ENCODE measurements around the gene SALL1. TPM values are rescaled to one million over a fixed set of nuclear protein-coding genes. Genes with fewer than 3 reads are reported as not detected.

The SALL1 gene
- total and polyA plus RNA-seq, 2 of the 13 experiments (the other 11 are each of a cell fraction or from before 2014, with no cell fraction given): 6.6 to 12.3 TPM

DNA sequence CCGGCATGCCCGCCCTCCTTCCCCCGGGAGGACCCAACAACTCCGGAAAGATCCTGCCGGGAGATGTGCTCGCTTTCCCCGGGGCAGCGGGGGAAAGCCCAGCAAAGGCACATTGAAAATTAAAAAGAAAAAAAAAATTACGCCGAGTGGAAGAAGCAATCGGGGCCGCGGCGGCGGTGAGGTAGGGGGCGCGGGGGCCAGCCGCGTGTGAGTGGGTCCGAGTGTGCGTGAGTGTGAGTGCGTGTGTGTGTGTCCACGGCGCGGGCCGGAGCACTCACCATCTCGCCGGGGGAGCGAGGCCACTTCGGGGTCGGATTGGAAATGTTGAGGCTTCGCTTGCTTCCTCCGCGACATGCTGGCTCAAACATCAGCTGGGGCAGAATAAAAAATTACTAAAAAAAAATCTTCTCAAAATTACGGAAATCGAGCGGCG lies at the start of gene SALL1 (continued):
- no peak for TF ChIP-seq TBX3 (IDR thresholded peaks at IDR 0.05; ENCODE audit: borderline replicate concordance)
- TF ChIP-seq BORCS8-MEF2B (CRISPR knock-in tag; IDR thresholded peaks at IDR 0.05): 0 out of 2 replicates have a peak, but pooled peaks have one; percentile 16
- TF ChIP-seq, protein P1, sequence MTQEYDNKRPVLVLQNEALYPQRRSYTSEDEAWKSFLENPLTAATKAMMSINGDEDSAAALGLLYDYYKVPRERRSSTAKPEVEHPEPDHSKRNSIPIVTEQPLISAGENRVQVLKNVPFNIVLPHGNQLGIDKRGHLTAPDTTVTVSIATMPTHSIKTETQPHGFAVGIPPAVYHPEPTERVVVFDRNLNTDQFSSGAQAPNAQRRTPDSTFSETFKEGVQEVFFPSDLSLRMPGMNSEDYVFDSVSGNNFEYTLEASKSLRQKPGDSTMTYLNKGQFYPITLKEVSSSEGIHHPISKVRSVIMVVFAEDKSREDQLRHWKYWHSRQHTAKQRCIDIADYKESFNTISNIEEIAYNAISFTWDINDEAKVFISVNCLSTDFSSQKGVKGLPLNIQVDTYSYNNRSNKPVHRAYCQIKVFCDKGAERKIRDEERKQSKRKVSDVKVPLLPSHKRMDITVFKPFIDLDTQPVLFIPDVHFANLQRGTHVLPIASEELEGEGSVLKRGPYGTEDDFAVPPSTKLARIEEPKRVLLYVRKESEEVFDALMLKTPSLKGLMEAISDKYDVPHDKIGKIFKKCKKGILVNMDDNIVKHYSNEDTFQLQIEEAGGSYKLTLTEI (CRISPR knock-in tag; conservative IDR thresholded peaks at IDR 0.05): no peak
- TF ChIP-seq CBX5 (CRISPR knock-in tag; IDR thresholded peaks at IDR 0.05; ENCODE audit: borderline replicate concordance): 0 out of 2 replicates have a peak, but pooled peaks have one; percentile 38
- TF ChIP-seq, protein P2, sequence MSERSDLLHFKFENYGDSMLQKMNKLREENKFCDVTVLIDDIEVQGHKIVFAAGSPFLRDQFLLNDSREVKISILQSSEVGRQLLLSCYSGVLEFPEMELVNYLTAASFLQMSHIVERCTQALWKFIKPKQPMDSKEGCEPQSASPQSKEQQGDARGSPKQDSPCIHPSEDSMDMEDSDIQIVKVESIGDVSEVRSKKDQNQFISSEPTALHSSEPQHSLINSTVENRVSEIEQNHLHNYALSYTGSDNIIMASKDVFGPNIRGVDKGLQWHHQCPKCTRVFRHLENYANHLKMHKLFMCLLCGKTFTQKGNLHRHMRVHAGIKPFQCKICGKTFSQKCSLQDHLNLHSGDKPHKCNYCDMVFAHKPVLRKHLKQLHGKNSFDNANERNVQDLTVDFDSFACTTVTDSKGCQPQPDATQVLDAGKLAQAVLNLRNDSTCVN (CRISPR knock-in tag; IDR thresholded peaks at IDR 0.05; ENCODE audit: borderline replicate concordance): no peak
- TF ChIP-seq ZNF263 (CRISPR knock-in tag; IDR thresholded peaks at IDR 0.05): peak; percentile 60; the same call in 1 of the 2 replicates
- TF ChIP-seq, protein P3, sequence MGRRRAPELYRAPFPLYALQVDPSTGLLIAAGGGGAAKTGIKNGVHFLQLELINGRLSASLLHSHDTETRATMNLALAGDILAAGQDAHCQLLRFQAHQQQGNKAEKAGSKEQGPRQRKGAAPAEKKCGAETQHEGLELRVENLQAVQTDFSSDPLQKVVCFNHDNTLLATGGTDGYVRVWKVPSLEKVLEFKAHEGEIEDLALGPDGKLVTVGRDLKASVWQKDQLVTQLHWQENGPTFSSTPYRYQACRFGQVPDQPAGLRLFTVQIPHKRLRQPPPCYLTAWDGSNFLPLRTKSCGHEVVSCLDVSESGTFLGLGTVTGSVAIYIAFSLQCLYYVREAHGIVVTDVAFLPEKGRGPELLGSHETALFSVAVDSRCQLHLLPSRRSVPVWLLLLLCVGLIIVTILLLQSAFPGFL (CRISPR knock-in tag; IDR thresholded peaks at IDR 0.05): no peak
- TF ChIP-seq MTA3 (CRISPR knock-in tag; IDR thresholded peaks at IDR 0.05): no peak
- TF ChIP-seq ASH2L (IDR thresholded peaks at IDR 0.05; ENCODE audit: insufficient read length, low read depth, low read length): peak; percentile 19
- no peak for TF ChIP-seq TMF1 (CRISPR knock-in tag; IDR thresholded peaks at IDR 0.05; ENCODE audit: low read depth)
- TF ChIP-seq TARDBP (CRISPR knock-in tag; IDR thresholded peaks at IDR 0.05): no peak
- peak; percentile 13; the same call in 1 of the 2 replicates for TF ChIP-seq ZNF772 (CRISPR knock-in tag; IDR thresholded peaks at IDR 0.05)
- no peak for TF ChIP-seq ZNF768 (CRISPR knock-in tag; IDR thresholded peaks at IDR 0.05)
- no peak for TF ChIP-seq SIX4 (CRISPR knock-in tag; IDR thresholded peaks at IDR 0.05)
- TF ChIP-seq ZZZ3 (CRISPR knock-in tag; IDR thresholded peaks at IDR 0.05; ENCODE audit: borderline replicate concordance): no peak
- peak; percentile 61 for TF ChIP-seq AGO2 (optimal IDR thresholded peaks at IDR 0.05; ENCODE audit: low read depth, low read length)
- TF ChIP-seq, protein P4, sequence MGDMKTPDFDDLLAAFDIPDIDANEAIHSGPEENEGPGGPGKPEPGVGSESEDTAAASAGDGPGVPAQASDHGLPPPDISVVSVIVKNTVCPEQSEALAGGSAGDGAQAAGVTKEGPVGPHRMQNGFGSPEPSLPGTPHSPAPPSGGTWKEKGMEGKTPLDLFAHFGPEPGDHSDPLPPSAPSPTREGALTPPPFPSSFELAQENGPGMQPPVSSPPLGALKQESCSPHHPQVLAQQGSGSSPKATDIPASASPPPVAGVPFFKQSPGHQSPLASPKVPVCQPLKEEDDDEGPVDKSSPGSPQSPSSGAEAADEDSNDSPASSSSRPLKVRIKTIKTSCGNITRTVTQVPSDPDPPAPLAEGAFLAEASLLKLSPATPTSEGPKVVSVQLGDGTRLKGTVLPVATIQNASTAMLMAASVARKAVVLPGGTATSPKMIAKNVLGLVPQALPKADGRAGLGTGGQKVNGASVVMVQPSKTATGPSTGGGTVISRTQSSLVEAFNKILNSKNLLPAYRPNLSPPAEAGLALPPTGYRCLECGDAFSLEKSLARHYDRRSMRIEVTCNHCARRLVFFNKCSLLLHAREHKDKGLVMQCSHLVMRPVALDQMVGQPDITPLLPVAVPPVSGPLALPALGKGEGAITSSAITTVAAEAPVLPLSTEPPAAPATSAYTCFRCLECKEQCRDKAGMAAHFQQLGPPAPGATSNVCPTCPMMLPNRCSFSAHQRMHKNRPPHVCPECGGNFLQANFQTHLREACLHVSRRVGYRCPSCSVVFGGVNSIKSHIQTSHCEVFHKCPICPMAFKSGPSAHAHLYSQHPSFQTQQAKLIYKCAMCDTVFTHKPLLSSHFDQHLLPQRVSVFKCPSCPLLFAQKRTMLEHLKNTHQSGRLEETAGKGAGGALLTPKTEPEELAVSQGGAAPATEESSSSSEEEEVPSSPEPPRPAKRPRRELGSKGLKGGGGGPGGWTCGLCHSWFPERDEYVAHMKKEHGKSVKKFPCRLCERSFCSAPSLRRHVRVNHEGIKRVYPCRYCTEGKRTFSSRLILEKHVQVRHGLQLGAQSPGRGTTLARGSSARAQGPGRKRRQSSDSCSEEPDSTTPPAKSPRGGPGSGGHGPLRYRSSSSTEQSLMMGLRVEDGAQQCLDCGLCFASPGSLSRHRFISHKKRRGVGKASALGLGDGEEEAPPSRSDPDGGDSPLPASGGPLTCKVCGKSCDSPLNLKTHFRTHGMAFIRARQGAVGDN (CRISPR knock-in tag; IDR thresholded peaks at IDR 0.05): peak; percentile 5; the same call in 1 of the 2 replicates
- TF ChIP-seq ZNF350 (CRISPR knock-in tag; IDR thresholded peaks at IDR 0.05; ENCODE audit: borderline replicate concordance, low read depth): no peak
- 0 out of 2 replicates have a peak, but pooled peaks have one; percentile 16 for TF ChIP-seq PCBP1 (IDR thresholded peaks at IDR 0.05; ENCODE audit: borderline replicate concordance, low read depth, low read length)
- no peak for TF ChIP-seq GATAD2A (CRISPR knock-in tag; IDR thresholded peaks at IDR 0.05)
- TF ChIP-seq TCF7L2 (IDR thresholded peaks at IDR 0.05; ENCODE audit: low read depth, low read length): no peak
- TF ChIP-seq ZNF24 (IDR thresholded peaks at IDR 0.05): no peak
- peak; percentile 25; the same call in 1 of the 2 replicates for TF ChIP-seq KMT2A (CRISPR knock-in tag; IDR thresholded peaks at IDR 0.05)

All from HepG2 (cell line).